Caco-2 (cell line): ENCODE measurements around the gene GKN1. TPM values are rescaled to one million over a fixed set of nuclear protein-coding genes. Genes with fewer than 3 reads are reported as not detected.

Experiments used
- BruUV-seq: library from RNA; stranded (reverse); fragments of 400-500 nt; replicated peaks from 2 replicates; lab custom pipeline; 2021; lab: Mats Ljungman, UMichigan
- CTCF ChIA-PET: fragments of 300-600 bp; sonication (Branson Sonifier 250); formaldehyde crosslinking; loops from one replicate; lab custom pipeline; 2022; ENCODE audit warnings: antibody characterized with exemption; lab: Charles Lee
- POLR2A ChIA-PET: fragments of 300-600 bp; sonication (Branson Sonifier 250); formaldehyde crosslinking; loops from one replicate; lab custom pipeline; 2022; ENCODE audit warnings: antibody characterized with exemption; lab: Charles Lee
- DNase-seq, 2 experiments: peaks; one replicate each; pipeline versions ENCODE4 v3.0.0 to v3.0.0-alpha.2; 2020 to 2022
- H3K27me3 ChIP-seq: replicated peaks from 2 replicates; pipeline ENCODE4 v1.6.0; 2011; ENCODE audit warnings: low read length; ENCODE audit not compliant: control insufficient read depth, insufficient read depth
- H3K36me3 ChIP-seq: 2 replicates; pipeline ENCODE4 v1.5.1; 2011; ENCODE audit warnings: low read length; ENCODE audit not compliant: control insufficient read depth, insufficient read depth
- H3K4me1 ChIP-seq: fragments of 250-450 bp; sonication (Bioruptor Pico); 2 replicates; pipeline ENCODE4 v1.5.1; 2020; ENCODE audit warnings: mild to moderate bottlenecking
- H3K4me3 ChIP-seq: 2 replicates; pipeline ENCODE4 v1.5.1; 2011; ENCODE audit warnings: low read depth, mild to moderate bottlenecking, control low read depth, low read length
- H3K9me3 ChIP-seq: fragments of 250-450 bp; sonication (Bioruptor Pico); 2 replicates; pipeline ENCODE4 v1.5.1; 2020; ENCODE audit warnings: mild to moderate bottlenecking, moderate library complexity
- H3K27ac Mint-ChIP-seq: one replicate; pipeline ENCODE4 v1.8.0; 2022; ENCODE audit warnings: mixed read lengths; ENCODE audit not compliant: unreplicated experiment
- H3K27me3 Mint-ChIP-seq: one replicate; pipeline ENCODE4 v1.8.0; 2022; ENCODE audit warnings: mixed read lengths; ENCODE audit not compliant: insufficient read depth, unreplicated experiment
- H3K36me3 Mint-ChIP-seq: one replicate; pipeline ENCODE4 v1.8.0; 2022; ENCODE audit warnings: mild to moderate bottlenecking, mixed read lengths; ENCODE audit not compliant: insufficient read depth, unreplicated experiment
- H3K4me1 Mint-ChIP-seq: one replicate; pipeline ENCODE4 v1.8.0; 2022; ENCODE audit warnings: low read depth, mixed read lengths; ENCODE audit not compliant: unreplicated experiment
- H3K4me3 Mint-ChIP-seq: one replicate; pipeline ENCODE4 v1.8.0; 2022; ENCODE audit warnings: mild to moderate bottlenecking, moderate library complexity, mixed read lengths; ENCODE audit not compliant: unreplicated experiment
- H3K9me3 Mint-ChIP-seq: one replicate; pipeline ENCODE4 v1.8.0; 2022; ENCODE audit warnings: mixed read lengths; ENCODE audit not compliant: unreplicated experiment
- intact Hi-C: fragments of 100-400 bp; cut with micrococcal nuclease; formaldehyde crosslinking; loops from one replicate; pipeline ENCODE4 v1.10.0; 2022; ENCODE audit not compliant: unreplicated experiment
- total RNA-seq: library from RNA; stranded (reverse); gene quantifications from 2 replicates; pipeline ENCODE4 v1.2.3, GENCODE V29; 2022
- TF ChIP-seq, protein P1 (sequence below), 2 experiments: fragments of 200-600 bp in 1 of 2; IDR thresholded peaks; 1 replicate in 1 of 2; 2 replicates in 1 of 2; pipeline versions ENCODE4 v1.5.1 to v1.8.0; 2011 to 2022; ENCODE audit warnings: antibody characterized with exemption in 1 of 2, control low read depth in 1 of 2, inconsistent platforms in 1 of 2, low read depth in 1 of 2, low read length in 1 of 2, mild to moderate bottlenecking in 1 of 2, moderate library complexity in 1 of 2; ENCODE audit not compliant: insufficient read depth in 1 of 2, severe bottlenecking in 1 of 2, unreplicated experiment in 1 of 2

Gene GKN1
- total RNA-seq, 1 experiment from 2014 or later: not detected

DNA sequence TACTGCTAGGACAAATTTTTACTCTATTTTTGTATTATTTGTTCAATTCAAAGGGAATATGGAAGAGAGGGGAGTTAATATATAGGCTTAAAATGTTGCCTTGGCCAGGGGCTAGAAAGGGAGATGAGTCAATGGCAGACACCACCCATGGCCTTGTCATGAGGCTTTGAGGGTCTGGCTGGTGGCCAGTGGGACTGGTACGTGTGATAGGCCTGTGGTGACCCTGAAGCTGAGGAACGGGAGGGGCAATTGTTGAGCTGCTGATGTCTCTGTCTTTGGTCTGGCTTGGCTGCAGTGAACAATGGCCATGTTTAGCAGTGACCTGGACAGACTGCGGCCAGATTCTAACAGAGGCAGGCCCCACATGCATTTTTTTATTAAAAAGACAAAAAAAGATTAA lies 18.5 kb downstream of the GKN1 start:
- no peak overlapping the region for H3K4me3 ChIP-seq
- no peaks in the 10 kb centered on the region for H3K4me1 Mint-ChIP-seq
- no peaks in the 10 kb centered on the region for H3K27me3 ChIP-seq
- no peaks in the 10 kb centered on the region for H3K36me3 Mint-ChIP-seq
- H3K27ac Mint-ChIP-seq: no peak overlapping the region
- no peaks in the 10 kb centered on the region for H3K9me3 ChIP-seq
- BruUV-seq: no TSS peak
- no peaks in the 10 kb centered on the region for H3K9me3 Mint-ChIP-seq
- ChIA-PET CTCF (interaction anchor here (0.7 kb wide), 1 partner anchor 468 kb away, joined by 4 read pairs; no protein-coding TSS in a partner anchor), POLR2A (no interaction called here)
- peaks cover 15% of the 10 kb centered on the region for H3K27me3 Mint-ChIP-seq
- no peaks in the 10 kb centered on the region for H3K4me1 ChIP-seq
- intact Hi-C loops: no loop called here
- no peaks in the 10 kb centered on the region for H3K36me3 ChIP-seq
- H3K4me3 Mint-ChIP-seq: no peak overlapping the region
- TF ChIP-seq, protein P1, sequence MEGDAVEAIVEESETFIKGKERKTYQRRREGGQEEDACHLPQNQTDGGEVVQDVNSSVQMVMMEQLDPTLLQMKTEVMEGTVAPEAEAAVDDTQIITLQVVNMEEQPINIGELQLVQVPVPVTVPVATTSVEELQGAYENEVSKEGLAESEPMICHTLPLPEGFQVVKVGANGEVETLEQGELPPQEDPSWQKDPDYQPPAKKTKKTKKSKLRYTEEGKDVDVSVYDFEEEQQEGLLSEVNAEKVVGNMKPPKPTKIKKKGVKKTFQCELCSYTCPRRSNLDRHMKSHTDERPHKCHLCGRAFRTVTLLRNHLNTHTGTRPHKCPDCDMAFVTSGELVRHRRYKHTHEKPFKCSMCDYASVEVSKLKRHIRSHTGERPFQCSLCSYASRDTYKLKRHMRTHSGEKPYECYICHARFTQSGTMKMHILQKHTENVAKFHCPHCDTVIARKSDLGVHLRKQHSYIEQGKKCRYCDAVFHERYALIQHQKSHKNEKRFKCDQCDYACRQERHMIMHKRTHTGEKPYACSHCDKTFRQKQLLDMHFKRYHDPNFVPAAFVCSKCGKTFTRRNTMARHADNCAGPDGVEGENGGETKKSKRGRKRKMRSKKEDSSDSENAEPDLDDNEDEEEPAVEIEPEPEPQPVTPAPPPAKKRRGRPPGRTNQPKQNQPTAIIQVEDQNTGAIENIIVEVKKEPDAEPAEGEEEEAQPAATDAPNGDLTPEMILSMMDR (IDR thresholded peaks at IDR 0.05; ENCODE audit: insufficient read depth in 1 of 2, low read depth in 1 of 2, low read length in 1 of 2, severe bottlenecking in 1 of 2, unreplicated experiment in 1 of 2): no peak
- no peak for DNase-seq

DNA sequence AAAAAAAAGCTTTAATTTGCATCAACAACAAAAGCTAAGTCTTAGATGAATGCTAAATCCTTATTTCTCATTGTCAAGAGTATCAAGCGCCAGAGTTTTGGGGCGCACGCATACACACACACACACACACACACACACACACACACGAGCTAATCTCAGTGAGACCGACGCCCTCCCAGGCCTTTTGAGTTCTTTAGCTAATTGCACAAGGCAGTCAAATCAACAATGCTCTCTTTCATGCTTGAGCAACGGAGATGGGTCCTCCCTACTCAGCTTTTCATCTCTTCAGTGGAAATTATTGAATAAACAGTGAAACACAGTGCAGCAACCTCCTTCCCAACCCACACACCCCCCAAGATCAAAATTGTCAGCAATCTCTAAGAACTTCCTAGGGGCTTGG lies 19.2 kb downstream of the GKN1 start:
- Histone ChIP-seq H3K9me3 (no peaks in the 10 kb centered on the region), H3K4me1 (no peaks in the 10 kb centered on the region), H3K27me3 (no peaks in the 10 kb centered on the region), H3K4me3 (no peak overlapping the region), H3K36me3 (no peaks in the 10 kb centered on the region)
- intact Hi-C loops: no loop called here
- POLR2A ChIA-PET: no interaction called here
- CTCF ChIA-PET: interaction anchor here (0.7 kb wide), 1 partner anchor 468 kb away, joined by 4 read pairs; no protein-coding TSS in a partner anchor
- no peak for DNase-seq
- no peak overlapping the region for H3K4me3 Mint-ChIP-seq
- BruUV-seq: no TSS peak
- TF ChIP-seq, protein P1 (IDR thresholded peaks at IDR 0.05; ENCODE audit: insufficient read depth in 1 of 2, low read depth in 1 of 2, low read length in 1 of 2, severe bottlenecking in 1 of 2, unreplicated experiment in 1 of 2): no peak
- no peaks in the 10 kb centered on the region for H3K36me3 Mint-ChIP-seq
- H3K9me3 Mint-ChIP-seq: no peaks in the 10 kb centered on the region
- H3K4me1 Mint-ChIP-seq: no peaks in the 10 kb centered on the region
- H3K27ac Mint-ChIP-seq: no peak overlapping the region
- peaks cover 20% of the 10 kb centered on the region for H3K27me3 Mint-ChIP-seq

DNA sequence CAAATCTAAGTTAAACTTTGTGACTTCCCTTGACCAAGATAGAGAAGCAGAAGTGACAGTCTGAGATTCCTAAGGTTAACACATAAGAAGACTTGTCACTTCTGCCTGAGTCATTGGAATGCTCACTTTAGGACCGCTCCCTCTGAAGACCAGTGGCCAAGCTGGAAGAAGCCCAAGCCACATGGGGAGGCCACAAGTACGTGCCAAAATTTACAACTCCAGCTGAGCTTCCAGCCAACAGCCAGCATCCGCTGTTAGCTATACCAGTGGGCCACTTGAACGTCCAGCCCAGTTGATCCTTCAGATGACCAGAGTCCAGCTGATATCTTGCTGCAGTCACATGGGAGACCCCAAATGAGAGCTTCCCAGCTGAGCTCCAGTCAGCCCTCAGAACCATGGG lies 20.4 kb downstream of the GKN1 start:
- H3K9me3 ChIP-seq: no peaks in the 10 kb centered on the region; the same call in 1 of the 2 replicates
- POLR2A ChIA-PET: no interaction called here
- H3K36me3 ChIP-seq: no peaks in the 10 kb centered on the region
- H3K4me3 ChIP-seq: no peak overlapping the region
- CTCF ChIA-PET: no interaction called here
- H3K27ac Mint-ChIP-seq: no peak overlapping the region
- no peaks in the 10 kb centered on the region for H3K4me1 ChIP-seq
- no peak overlapping the region for H3K4me3 Mint-ChIP-seq
- H3K27me3 Mint-ChIP-seq: peaks cover 20% of the 10 kb centered on the region
- H3K27me3 ChIP-seq: no peaks in the 10 kb centered on the region
- H3K9me3 Mint-ChIP-seq: no peaks in the 10 kb centered on the region
- H3K4me1 Mint-ChIP-seq: no peaks in the 10 kb centered on the region
- DNase-seq: no peak
- TF ChIP-seq, protein P1 (IDR thresholded peaks at IDR 0.05; ENCODE audit: insufficient read depth in 1 of 2, low read depth in 1 of 2, low read length in 1 of 2, severe bottlenecking in 1 of 2, unreplicated experiment in 1 of 2): no peak
- H3K36me3 Mint-ChIP-seq: no peaks in the 10 kb centered on the region
- intact Hi-C loops: no loop called here
- BruUV-seq: no TSS peak
